ENCODE results near the gene RPL10L. TPM values are rescaled to one million over a fixed set of nuclear protein-coding genes. Genes with fewer than 3 reads are reported as not detected.

Gene RPL10L
- total RNA-seq, 2 donors from 2014 or later = 2.5 to 5.2 TPM

DNA sequence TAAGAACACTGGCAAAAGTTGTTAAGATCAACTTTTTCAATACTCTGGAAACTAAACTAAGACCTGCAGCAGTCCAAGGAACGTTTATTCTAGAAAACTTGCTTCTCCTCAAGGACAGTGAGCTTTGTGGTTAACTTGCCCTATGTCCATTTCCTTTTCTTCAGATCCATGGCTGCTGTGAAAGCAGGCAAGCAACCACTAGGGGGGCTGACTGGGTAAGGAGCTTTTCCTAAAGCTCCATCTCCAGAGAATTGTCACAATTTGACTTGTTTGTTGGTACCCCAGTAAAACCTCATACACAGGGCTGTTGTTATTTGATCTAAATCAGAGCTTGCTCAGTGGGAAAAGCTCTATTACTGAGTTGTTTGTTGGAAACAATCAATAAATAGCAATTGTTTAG lies 10.1 kb upstream of the RPL10L start:
- intact Hi-C loops (cut with DNase I) = no loop called here
- Histone ChIP-seq H3K4me3 (no peak overlapping the region), H3K27ac (no peak overlapping the region), H3K4me1 (no peaks in the 10 kb centered on the region), H3K36me3 (no peaks in the 10 kb centered on the region), H3K27me3 (no peaks in the 10 kb centered on the region), H3K9ac (ENCODE audit: low read depth in 2 of 2, low read length in 2 of 2) (no peak overlapping the region), H3K9me3 (no peaks in the 10 kb centered on the region)
- no peak for DNase-seq
- TF ChIP-seq, protein P1, sequence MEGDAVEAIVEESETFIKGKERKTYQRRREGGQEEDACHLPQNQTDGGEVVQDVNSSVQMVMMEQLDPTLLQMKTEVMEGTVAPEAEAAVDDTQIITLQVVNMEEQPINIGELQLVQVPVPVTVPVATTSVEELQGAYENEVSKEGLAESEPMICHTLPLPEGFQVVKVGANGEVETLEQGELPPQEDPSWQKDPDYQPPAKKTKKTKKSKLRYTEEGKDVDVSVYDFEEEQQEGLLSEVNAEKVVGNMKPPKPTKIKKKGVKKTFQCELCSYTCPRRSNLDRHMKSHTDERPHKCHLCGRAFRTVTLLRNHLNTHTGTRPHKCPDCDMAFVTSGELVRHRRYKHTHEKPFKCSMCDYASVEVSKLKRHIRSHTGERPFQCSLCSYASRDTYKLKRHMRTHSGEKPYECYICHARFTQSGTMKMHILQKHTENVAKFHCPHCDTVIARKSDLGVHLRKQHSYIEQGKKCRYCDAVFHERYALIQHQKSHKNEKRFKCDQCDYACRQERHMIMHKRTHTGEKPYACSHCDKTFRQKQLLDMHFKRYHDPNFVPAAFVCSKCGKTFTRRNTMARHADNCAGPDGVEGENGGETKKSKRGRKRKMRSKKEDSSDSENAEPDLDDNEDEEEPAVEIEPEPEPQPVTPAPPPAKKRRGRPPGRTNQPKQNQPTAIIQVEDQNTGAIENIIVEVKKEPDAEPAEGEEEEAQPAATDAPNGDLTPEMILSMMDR (IDR thresholded peaks at IDR 0.05) = no peak

DNA sequence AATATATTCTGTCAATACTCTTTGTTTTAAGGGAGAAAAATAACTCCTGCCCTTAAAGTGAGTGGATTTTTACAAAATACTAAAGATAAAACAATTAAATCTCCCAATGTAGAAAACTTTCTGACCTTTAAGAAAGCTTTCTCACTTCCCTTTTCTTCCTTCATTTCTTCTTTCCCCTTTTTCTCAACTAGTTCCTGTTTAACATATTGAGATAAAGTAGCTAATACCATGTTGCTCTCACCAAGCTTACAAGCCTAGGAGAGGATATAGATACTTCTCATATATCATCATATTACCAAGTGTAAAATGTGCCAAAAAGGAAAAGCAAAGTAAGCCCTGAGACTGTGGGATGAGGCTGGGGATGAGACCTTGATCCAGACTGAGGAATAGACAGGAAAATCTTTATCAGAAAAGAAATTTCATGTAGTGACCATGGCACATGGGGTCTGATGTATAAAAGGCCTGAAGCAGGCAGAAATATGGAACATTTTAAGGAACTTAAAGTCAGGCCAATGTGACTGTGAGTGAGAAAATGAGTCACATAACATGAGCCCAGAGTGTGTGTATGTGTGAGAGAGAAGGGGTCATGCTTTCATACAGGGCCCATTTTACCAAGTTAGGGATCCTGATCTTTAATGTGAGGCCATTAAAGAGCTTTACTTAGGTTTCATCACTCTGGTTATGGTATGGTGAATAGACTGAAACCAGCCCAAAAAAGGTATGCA lies 1.6 kb upstream of the RPL10L start:
- no peaks in the 10 kb centered on the region for H3K4me1 ChIP-seq
- TF ChIP-seq, protein P1 (IDR thresholded peaks at IDR 0.05) = no peak
- H3K9ac ChIP-seq (ENCODE audit: low read depth in 2 of 2, low read length in 2 of 2) = no peak overlapping the region
- no peak overlapping the region for H3K4me3 ChIP-seq
- intact Hi-C loops (cut with DNase I) = no loop called here
- no peaks in the 10 kb centered on the region for H3K27me3 ChIP-seq
- no peak overlapping the region for H3K27ac ChIP-seq
- no peaks in the 10 kb centered on the region for H3K36me3 ChIP-seq
- H3K9me3 ChIP-seq = no peaks in the 10 kb centered on the region
- no peak for DNase-seq

DNA sequence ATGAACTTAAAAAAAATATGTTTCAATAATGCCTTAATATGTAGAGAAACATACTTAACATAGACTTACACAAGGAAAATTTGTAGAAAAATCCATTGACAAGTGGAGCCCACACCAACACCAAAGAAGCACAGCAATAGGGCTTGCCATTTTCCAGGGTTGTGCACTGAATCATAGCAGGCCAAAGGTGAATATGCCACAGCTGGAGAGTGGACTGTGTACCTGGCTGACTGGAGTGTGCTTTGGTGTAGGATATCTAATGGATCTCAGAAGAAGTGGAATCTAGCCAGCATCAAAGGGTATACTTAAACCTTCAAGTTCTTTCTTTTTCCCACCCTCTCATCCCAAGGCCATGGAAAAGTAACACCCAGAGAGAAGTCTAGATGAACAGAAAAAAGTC lies 4.8 kb downstream of the RPL10L start:
- no peaks in the 10 kb centered on the region for H3K9me3 ChIP-seq
- H3K27me3 ChIP-seq = no peaks in the 10 kb centered on the region
- DNase-seq = no peak
- no peaks in the 10 kb centered on the region for H3K4me1 ChIP-seq
- TF ChIP-seq, protein P1 (IDR thresholded peaks at IDR 0.05) = no peak
- H3K36me3 ChIP-seq = no peaks in the 10 kb centered on the region
- no peak overlapping the region for H3K9ac ChIP-seq (ENCODE audit: low read depth in 2 of 2, low read length in 2 of 2)
- H3K4me3 ChIP-seq = no peak overlapping the region
- no peak overlapping the region for H3K27ac ChIP-seq
- intact Hi-C loops (cut with DNase I) = no loop called here

DNA sequence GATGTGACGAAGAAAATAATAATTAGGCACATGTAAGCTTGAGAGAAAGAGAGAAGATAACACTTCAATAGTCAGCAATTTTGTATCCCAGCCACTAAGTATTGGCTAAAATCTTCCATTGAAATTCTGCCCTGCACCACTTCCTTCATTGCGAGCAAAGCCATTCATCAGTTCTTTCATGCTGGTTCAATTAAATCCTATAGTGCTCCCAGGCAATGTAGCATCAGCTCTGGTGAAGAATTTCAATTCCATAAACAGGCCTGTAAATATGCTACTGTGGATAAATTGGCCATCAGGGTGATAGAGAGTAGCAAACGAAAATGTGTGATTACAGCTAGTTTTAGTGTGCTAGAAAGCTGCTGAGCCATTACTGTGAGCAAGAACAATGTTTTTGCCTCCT lies 24.7 kb downstream of the RPL10L start:
- no peak for DNase-seq
- H3K9me3 ChIP-seq = no peaks in the 10 kb centered on the region
- no peaks in the 10 kb centered on the region for H3K4me1 ChIP-seq
- H3K4me3 ChIP-seq = no peak overlapping the region
- H3K36me3 ChIP-seq = no peaks in the 10 kb centered on the region
- H3K27me3 ChIP-seq = no peaks in the 10 kb centered on the region
- TF ChIP-seq, protein P1 (IDR thresholded peaks at IDR 0.05) = no peak
- H3K9ac ChIP-seq (ENCODE audit: low read depth in 2 of 2, low read length in 2 of 2) = no peak overlapping the region
- no peak overlapping the region for H3K27ac ChIP-seq
- intact Hi-C loops (cut with DNase I) = no loop called here
